NCI-H2171 (cell line): ENCODE data around the gene LBR.

ENCODE experiments used
- DNase-seq: peaks from one replicate; lab custom pipeline; 2025; lab: John Stamatoyannopoulos, UW

Gene LBR

GRCh38 chr1:225446595-225446960 is 18.7 kb upstream of the LBR start:
- no peak for DNase-seq

DNA sequence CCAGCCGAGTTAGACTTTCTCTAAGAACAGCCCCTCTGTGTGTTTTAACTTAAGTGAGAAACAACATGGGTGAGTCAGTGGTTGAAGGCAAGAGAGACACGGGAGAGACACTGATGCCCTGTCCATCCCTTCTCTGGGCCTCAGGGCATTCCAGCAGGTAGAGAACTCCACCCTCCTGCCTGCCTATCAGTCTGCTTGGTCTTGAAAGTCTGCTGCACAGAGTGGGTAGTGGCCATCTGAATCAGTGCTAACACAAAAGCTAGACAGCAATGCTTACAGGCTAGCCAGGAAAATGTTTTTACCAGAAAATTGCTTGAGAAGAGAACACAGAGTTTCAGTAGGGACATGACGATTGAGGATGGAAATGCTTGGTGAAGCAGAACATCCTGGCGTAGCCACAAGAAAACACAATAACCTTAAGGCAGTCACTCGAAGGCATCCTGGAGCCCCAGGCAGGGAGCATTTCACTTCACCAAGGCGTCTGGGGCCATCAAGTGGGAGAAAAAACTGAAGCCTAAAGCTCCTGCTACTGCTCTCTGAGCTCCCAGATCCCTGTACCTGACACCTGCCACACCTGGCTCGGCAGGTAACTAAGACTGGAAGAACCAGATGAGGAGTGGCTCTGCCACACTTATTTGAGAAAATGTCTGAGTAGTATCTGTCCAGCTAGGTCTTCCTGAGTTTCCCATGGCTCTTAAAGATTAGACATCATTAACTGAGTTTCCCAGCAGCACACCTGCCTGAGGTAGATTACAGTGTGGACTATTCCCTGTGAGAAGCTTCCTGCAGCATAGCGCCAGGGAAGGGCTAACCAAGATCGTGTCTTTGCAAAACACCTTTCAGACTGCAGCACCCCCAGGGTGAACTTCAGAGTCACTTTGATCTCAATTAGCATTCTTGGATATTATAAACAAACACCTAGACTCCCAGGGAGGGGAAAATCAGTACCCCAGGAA is 18.1 kb upstream of the LBR start:
- no peak for DNase-seq

DNA sequence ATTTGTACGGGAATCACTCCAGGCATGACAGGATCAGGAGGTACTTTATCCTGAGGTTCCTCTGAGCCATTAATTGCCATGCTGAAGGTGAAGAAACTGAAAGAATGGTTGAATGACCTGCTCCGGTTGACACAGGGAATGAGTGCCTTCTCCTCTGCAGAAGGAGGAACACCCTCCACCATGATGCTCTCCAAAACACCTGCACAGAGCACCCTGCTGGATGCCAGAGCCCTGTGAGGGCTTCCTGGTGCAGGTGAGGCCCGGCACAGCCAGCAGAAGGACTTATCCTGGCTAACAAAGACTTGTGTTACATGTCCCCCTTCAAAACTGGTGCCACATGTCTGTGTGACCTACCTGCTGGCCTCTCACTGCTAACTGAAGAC is 14.3 kb upstream of the LBR start:
- no peak for DNase-seq

- no peak for DNase-seq
Measured at GRCh38 chr1:225441314-225442122, 13.7 kb upstream of the LBR start.

- DNase-seq, result no peak
Measured at GRCh38 chr1:225440380-225441221, 12.8 kb upstream of the LBR start.

- DNase-seq, result no peak
Measured at GRCh38 chr1:225437710-225438437, 10.0 kb upstream of the LBR start.

DNA sequence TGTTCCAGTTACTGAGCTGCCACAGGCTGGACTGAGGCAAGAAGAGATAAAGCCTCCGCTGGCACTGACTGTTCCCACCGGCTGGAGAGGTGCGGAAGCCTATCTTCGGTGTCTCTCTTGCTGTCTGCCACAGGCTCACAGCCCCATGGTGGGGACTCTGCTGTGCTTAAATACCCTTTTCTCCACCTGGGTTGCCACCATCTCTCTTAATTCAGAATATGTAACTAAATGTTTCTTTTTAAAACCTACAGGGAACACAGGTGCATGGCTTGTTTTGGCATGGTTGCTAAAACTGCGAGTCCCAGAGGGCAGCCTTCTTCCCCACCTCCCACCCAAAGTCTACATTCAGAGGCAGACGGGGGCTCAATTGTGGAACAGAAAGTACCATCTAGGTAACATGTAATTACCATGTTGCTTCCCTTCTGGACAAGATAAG is 8.1 kb upstream of the LBR start:
- no peak for DNase-seq

DNA sequence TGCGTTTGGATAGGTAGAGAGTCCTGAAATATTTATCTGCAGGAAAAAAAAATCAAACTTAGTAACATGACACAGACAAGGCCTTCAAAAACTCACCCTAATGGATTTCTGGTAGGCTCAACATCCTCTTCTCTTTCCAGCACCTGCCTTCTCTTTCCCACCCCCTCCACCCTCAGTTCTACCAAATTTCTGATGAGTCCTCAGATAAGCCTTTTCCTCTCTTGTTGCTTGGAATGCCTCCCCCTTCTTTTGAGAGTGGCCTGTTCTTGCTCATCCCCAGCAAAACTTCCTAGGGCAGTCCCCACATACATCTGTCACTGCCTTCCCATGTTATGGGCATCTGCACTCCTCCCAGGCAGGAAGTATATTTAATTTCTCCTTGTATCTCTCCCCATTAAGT is 7.6 kb upstream of the LBR start:
- no peak for DNase-seq

- DNase-seq, result no peak
Measured at GRCh38 chr1:225435076-225435475, 7.2 kb upstream of the LBR start.

DNA sequence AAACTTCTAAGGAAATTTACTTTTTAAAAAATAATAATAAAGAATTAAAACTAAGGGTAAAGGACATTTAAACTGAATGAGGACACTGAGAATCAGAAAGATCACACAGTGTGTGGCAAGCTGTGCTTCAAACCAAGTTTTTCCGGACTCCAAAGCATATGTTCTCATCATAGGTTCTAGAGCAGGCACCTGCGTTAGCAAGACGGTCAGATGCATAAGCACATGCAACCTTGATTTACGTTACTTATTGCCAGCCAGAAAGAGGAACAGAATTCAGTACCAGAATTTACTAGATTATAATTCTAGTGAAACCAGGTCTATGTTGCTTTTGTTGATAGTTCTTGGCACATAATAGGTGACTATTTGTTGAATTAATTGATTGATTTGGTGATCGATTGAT is 6.2 kb upstream of the LBR start:
- no peak for DNase-seq

DNA sequence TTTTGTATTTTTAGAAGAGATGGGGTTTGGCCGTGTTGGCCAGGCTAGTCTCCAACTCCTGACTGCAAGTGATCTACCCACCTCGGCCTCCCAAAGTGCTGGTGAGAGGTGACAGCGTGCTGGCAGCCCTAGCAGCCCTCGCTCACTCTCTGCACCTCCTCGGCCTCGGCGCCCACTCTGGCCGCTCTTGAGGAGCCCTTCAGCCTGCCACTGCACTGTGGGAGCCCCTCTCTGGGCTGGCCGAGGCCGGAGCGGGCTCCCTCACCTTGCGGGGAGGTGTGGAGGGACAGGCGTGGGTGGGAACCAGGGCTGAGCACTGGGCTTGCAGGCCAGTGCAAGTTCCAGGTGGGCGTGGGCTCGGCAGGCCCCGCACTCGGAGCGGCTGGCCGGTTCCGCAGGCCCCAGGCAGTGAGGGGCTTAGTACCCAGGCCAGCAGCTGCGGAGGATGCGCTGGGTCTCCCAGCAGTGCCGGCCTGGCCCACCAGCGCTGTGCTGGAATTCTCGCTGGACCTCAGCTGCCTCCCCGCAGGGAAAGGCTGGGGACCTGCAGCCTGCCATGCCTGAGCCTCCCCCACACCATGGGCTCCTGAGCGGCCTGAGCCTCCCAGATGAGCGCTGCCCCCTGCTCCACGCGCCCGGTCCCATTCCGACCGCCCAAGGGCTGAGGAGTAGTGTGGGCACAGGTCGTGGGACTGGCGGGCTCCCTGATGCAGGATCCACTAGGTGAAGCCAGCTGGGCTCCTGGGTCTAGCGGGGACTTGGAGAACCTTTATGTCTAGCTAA is 3.4 kb upstream of the LBR start:
- DNase-seq, result no peak

GRCh38 chr1:225430301-225430700 is 2.5 kb upstream of the LBR start:
- no peak for DNase-seq

GRCh38 chr1:225428881-225429455 is 1.1 kb upstream of the LBR start:
- no peak for DNase-seq

DNA sequence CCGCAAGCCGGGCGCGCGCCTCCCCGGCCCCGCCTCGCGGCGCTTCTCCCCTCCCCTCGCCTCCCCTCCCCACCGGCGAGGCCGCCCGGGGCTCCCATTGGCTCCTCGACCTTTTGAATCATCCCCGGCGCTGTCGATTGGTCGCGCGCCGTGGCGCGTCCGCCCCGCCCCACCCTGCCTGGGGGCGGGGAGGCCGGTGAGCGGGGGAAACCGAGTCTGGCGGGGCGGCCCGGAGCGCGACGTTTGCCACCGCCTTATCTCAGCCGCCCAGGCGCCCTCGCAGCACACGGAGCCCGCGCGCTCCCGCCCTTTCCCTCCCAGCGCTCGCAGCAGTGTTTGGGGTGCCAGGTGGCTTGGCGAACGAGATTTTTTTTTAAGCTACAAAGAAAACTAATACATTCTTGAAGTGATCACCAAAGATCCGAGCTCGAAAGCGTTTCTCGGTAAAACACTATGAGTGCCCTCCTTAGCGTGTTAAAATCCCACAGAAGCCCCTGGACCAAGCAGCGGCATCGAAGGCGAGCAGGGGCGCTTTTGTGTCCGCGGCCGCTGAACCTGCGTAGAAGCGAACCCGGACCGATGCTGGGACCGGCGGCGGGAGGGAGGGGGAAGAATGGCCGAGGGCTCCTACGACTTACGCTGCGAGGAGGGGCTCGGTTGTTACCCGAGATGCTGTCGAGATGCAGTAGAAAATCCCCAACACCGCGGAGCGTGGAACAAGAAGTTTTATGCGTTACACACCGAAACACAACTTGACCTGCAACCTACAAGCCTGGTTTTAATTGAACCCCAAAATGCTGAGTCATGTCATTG is 436 bp upstream of the LBR start:
- peak; percentile 93 for DNase-seq

- DNase-seq, result peak; percentile 31
Measured at GRCh38 chr1:225426395-225427234, 1.2 kb downstream of the LBR start.

DNA sequence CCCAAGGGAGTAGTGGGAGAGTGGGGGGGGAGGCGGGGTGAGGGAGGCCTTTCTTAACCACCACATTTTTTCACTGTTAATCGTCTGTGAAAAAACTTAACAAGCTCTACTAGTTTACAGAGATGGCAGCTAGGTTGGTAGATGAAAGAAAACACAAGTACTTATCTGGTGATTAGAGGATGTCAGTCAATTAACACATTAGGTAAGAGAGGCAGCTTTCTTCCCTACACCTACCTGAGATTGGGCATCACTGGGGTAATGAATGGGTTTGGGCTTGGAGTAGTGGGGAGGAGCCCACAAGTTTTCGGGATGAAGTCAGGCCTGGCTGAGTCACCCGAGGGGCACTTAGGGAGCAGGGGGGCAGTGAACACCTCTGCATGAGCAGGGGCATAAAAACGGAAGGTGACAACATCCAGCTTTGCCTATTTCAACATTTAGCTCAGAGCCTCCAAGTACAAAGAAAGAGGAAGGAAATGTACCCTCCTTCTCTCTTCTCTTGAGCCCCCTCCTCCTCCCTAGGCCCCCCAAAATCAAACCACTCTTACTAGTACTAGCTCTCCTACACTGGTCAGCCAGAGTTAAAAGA is 2.5 kb downstream of the LBR start:
- DNase-seq, result no peak

GRCh38 chr1:225424562-225425200 is 3.2 kb downstream of the LBR start:
- no peak for DNase-seq

DNA sequence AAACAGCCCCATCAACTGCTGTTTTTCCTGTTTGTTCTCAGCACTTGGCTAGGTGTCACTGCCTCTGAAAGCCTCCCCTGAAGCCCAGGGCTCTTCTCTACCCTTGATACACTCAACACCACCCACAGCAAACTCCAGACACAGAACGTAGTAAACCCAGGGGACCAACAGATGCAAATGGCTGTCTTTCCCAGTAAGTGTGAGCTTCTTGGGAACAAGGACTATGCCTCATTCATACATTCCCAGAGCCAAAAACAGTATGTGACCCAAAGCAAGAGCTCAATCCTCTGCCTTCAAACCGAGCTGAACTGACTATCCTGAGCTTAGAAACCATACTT is 4.4 kb downstream of the LBR start:
- DNase-seq, result no peak
